Osteocyte (in vitro differentiated cells): ENCODE measurements around the gene ESF1. TPM values are rescaled to one million over a fixed set of nuclear protein-coding genes. Genes with fewer than 3 reads are reported as not detected.

Experiments
- DNase-seq: peaks from one replicate; pipeline ENCODE4 v3.0.0; 2021; ENCODE audit warnings: mixed read lengths; ENCODE audit not compliant: unreplicated experiment; ENCODE audit errors: extremely low spot score
- H3K27ac Mint-ChIP-seq: one replicate; pipeline ENCODE4 v1.8.0; 2021; ENCODE audit warnings: mild to moderate bottlenecking, mixed read lengths; ENCODE audit not compliant: unreplicated experiment
- H3K27me3 Mint-ChIP-seq: one replicate; pipeline ENCODE4 v1.8.0; 2021; ENCODE audit warnings: mixed read lengths; ENCODE audit not compliant: unreplicated experiment
- H3K36me3 Mint-ChIP-seq: one replicate; pipeline ENCODE4 v1.8.0; 2021; ENCODE audit warnings: mixed read lengths; ENCODE audit not compliant: unreplicated experiment
- H3K4me1 Mint-ChIP-seq: one replicate; pipeline ENCODE4 v1.8.0; 2021; ENCODE audit warnings: mixed read lengths; ENCODE audit not compliant: unreplicated experiment
- H3K4me3 Mint-ChIP-seq: one replicate; pipeline ENCODE4 v1.8.0; 2021; ENCODE audit warnings: mild to moderate bottlenecking, moderate library complexity, mixed read lengths; ENCODE audit not compliant: unreplicated experiment
- H3K9me3 Mint-ChIP-seq: one replicate; pipeline ENCODE4 v1.8.0; 2021; ENCODE audit warnings: mixed read lengths; ENCODE audit not compliant: unreplicated experiment
- total RNA-seq: library from RNA; stranded (reverse); gene quantifications from 2 replicates; pipeline ENCODE4 v1.2.1, GENCODE V29; 2021
- TF ChIP-seq, protein P1 (sequence below): fragments of 200-600 bp; sonication (generic); IDR thresholded peaks from 2 replicates; pipeline ENCODE4 v1.5.0; 2021; ENCODE audit warnings: antibody characterized with exemption, mild to moderate bottlenecking, moderate library complexity

Gene ESF1
- total RNA-seq, 1 donor from 2014 or later: 11.3 TPM

- DNase-seq: no peak
- H3K4me3 Mint-ChIP-seq: no peak overlapping the region
- no peaks in the 10 kb centered on the region for H3K4me1 Mint-ChIP-seq
- H3K27me3 Mint-ChIP-seq: no peaks in the 10 kb centered on the region
- H3K27ac Mint-ChIP-seq: no peak overlapping the region
- H3K9me3 Mint-ChIP-seq: no peaks in the 10 kb centered on the region
- H3K36me3 Mint-ChIP-seq: peaks cover 44% of the 10 kb centered on the region
- TF ChIP-seq, protein P1, sequence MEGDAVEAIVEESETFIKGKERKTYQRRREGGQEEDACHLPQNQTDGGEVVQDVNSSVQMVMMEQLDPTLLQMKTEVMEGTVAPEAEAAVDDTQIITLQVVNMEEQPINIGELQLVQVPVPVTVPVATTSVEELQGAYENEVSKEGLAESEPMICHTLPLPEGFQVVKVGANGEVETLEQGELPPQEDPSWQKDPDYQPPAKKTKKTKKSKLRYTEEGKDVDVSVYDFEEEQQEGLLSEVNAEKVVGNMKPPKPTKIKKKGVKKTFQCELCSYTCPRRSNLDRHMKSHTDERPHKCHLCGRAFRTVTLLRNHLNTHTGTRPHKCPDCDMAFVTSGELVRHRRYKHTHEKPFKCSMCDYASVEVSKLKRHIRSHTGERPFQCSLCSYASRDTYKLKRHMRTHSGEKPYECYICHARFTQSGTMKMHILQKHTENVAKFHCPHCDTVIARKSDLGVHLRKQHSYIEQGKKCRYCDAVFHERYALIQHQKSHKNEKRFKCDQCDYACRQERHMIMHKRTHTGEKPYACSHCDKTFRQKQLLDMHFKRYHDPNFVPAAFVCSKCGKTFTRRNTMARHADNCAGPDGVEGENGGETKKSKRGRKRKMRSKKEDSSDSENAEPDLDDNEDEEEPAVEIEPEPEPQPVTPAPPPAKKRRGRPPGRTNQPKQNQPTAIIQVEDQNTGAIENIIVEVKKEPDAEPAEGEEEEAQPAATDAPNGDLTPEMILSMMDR: no peak
These were observed 69.5 kb downstream of the ESF1 start for GRCh38 chr20:13715171-13715570.

GRCh38 chr20:13708234-13708633 lies 76.5 kb downstream of the ESF1 start:
- H3K9me3 Mint-ChIP-seq: no peaks in the 10 kb centered on the region
- peaks cover 11% of the 10 kb centered on the region for H3K27me3 Mint-ChIP-seq
- no peak for DNase-seq
- TF ChIP-seq, protein P1: no peak
- no peak overlapping the region for H3K4me3 Mint-ChIP-seq
- H3K4me1 Mint-ChIP-seq: no peaks in the 10 kb centered on the region
- H3K36me3 Mint-ChIP-seq: peaks cover 18% of the 10 kb centered on the region
- H3K27ac Mint-ChIP-seq: no peak overlapping the region

DNA sequence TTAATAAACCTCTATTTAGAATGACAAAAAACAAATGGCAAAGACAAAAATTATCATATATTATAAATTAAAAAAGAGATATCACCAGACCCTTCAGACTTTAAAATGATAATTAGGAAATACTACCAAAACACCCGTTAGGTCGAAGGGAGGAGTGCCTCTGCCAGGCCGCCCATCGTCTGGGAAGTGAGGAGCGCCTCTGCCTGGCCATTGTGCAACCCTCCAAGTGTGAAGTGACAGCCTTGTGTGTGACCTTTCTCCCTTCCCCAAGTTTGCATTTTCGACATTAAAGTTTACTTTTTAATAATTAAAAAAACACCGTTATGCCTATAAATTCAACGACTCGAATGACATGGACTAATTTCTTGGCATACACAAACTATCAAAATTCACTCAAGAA lies 81.5 kb downstream of the ESF1 start:
- H3K36me3 Mint-ChIP-seq: no peaks in the 10 kb centered on the region
- no peaks in the 10 kb centered on the region for H3K9me3 Mint-ChIP-seq
- no peak overlapping the region for H3K4me3 Mint-ChIP-seq
- no peak overlapping the region for H3K27ac Mint-ChIP-seq
- no peaks in the 10 kb centered on the region for H3K4me1 Mint-ChIP-seq
- DNase-seq: no peak
- TF ChIP-seq, protein P1: no peak
- H3K27me3 Mint-ChIP-seq: peaks cover 19% of the 10 kb centered on the region

- Mint-ChIP-seq H3K27me3 (peaks cover 19% of the 10 kb centered on the region), H3K4me1 (no peaks in the 10 kb centered on the region), H3K9me3 (no peaks in the 10 kb centered on the region), H3K27ac (no peak overlapping the region), H3K4me3 (no peak overlapping the region), H3K36me3 (no peaks in the 10 kb centered on the region)
- TF ChIP-seq, protein P1: no peak
- no peak for DNase-seq
These were observed 83.2 kb downstream of the ESF1 start for GRCh38 chr20:13701486-13701885.

- TF ChIP-seq, protein P1: no peak
- Mint-ChIP-seq H3K4me3 (no peak overlapping the region), H3K27ac (no peak overlapping the region), H3K27me3 (peaks cover 16% of the 10 kb centered on the region), H3K4me1 (no peaks in the 10 kb centered on the region), H3K36me3 (no peaks in the 10 kb centered on the region), H3K9me3 (no peaks in the 10 kb centered on the region)
- DNase-seq: no peak
These were observed 84.0 kb downstream of the ESF1 start for GRCh38 chr20:13700761-13701160.
